Stomach (tissue), 9 donors: ENCODE measurements around the gene LRRTM2. TPM values are rescaled to one million over a fixed set of nuclear protein-coding genes. Genes with fewer than 3 reads are reported as not detected.

Experiments
- DNase-seq, 2 donors: peaks; one replicate each; pipeline versions ENCODE4 v3.0.0 to v3.0.0-alpha.2; 2013 to 2019
- H3K27ac ChIP-seq, 5 donors: fragments of 200-600 bp in 4 of 5; sonication (generic) in 4 of 5; one replicate each; pipeline ENCODE4 v1.5.1; 2013 to 2019; ENCODE audit warnings: mild to moderate bottlenecking in 1 of 5, moderate library complexity in 1 of 5
- H3K27me3 ChIP-seq, 3 donors: fragments of 200-600 bp; sonication (generic); one replicate each; pipeline ENCODE4 v1.5.1; 2017 to 2019; ENCODE audit warnings: mixed run types in 1 of 3
- H3K36me3 ChIP-seq, 4 donors: fragments of 200-600 bp; sonication (generic); 1 replicate in 3 of 4; 2 replicates in 1 of 4; pipeline ENCODE4 v1.5.1; 2016 to 2019
- H3K4me1 ChIP-seq, 4 donors: fragments of 200-600 bp; sonication (generic); one replicate each; pipeline ENCODE4 v1.5.1; 2016 to 2019
- H3K4me3 ChIP-seq, 4 donors: fragments of 200-600 bp; sonication (generic) in 3 of 4; one replicate each; pipeline ENCODE4 v1.5.1; 2016 to 2019; ENCODE audit warnings: mild to moderate bottlenecking in 1 of 4
- H3K9me3 ChIP-seq, 4 donors: fragments of 200-600 bp; sonication (generic); one replicate each; pipeline ENCODE4 v1.5.1; 2016 to 2019
- CTCF ChIP-seq, 7 experiments: fragments of 450-650 bp in 4 of 7; fragments of 200-600 bp in 3 of 7; sonication (generic) in 3 of 7; IDR thresholded peaks; one replicate each; pipeline ENCODE4 v1.5.1; 2016 to 2019; ENCODE audit warnings: antibody characterized with exemption in 7 of 7, control low read depth in 2 of 7, mild to moderate bottlenecking in 1 of 7
- EP300 ChIP-seq: sonication (generic); formaldehyde crosslinking; IDR thresholded peaks from one replicate; pipeline ENCODE4 v1.6.1; 2017; ENCODE audit warnings: antibody characterized with exemption
- POLR2A ChIP-seq, 4 donors: fragments of 450-650 bp; IDR thresholded peaks; one replicate each; pipeline ENCODE4 v1.6.1; 2016; ENCODE audit warnings: antibody characterized with exemption in 4 of 4, control low read depth in 2 of 4, mild to moderate bottlenecking in 1 of 4, moderate library complexity in 1 of 4
- POLR2AphosphoS5 ChIP-seq, 3 donors: sonication (generic); formaldehyde crosslinking; IDR thresholded peaks; one replicate each; pipeline ENCODE4 v1.6.1; 2016; ENCODE audit warnings: antibody characterized with exemption in 3 of 3
- WGBS, 5 donors: extraction: QIAGEN DNeasy Blood & Tissue Kit in 3 of 5; methylation state at CpG; one replicate each; pipeline versions ENCODE4 v1.1.5 to v1.1.7; 2013 to 2018; 5-methylcytosine and 5-hydroxymethylcytosine counted together
- intact Hi-C: fragments of 100-400 bp; cut with DNase I; formaldehyde crosslinking; loops from one replicate; pipeline ENCODE4 v1.15.1; 2023; ENCODE audit warnings: low total_unique reads
- polyA plus RNA-seq, 3 donors: library from polyadenylated mRNA; stranded (reverse); fragments of 200-250 nt; gene quantifications; one replicate each; pipeline ENCODE4 v1.2.3, GENCODE V29; 2013
- total RNA-seq, 5 donors: library from RNA; depleted of rRNA; stranded (reverse); fragments of >200 nt; gene quantifications; one replicate each; pipeline versions ENCODE4 v1.1.0 to v1.2.3, GENCODE V29; 2014 to 2016
- donor health status: healthy with polysubstance abuse.
- donor health status: Bipolar disorder and iron deficiency.
- donor health status: healthy.

LRRTM2 gene
- total and polyA plus RNA-seq, 8 donors, result 0.15 to 1.5 TPM; not detected in 6

- Histone ChIP-seq H3K4me3 (no peak overlapping the region), H3K36me3 (peaks cover 11 to 72% (median 47%) of the 10 kb centered on the region in 4 donors), H3K27me3 (no peaks in the 10 kb centered on the region), H3K4me1 (peaks cover 0 to 31% (median 15%) of the 10 kb centered on the region in 4 donors), H3K9me3 (no peaks in the 10 kb centered on the region), H3K27ac (no peak overlapping the region)
- intact Hi-C loops, result no loop called here
- WGBS, 5 donors, result 74 to 88% (median 86%) methylated on average over 4 of the region's 4 CpGs
- no peak for TF ChIP-seq POLR2AphosphoS5 (IDR thresholded peaks at IDR 0.05)
- no peak for TF ChIP-seq POLR2A (IDR thresholded peaks at IDR 0.05)
- TF ChIP-seq CTCF (IDR thresholded peaks at IDR 0.05), result no peak
- no peak for TF ChIP-seq EP300
- no peak for DNase-seq
Measured at GRCh38 chr5:138828556-138828955, 46.6 kb downstream of the LRRTM2 start.

- no peak overlapping the region for H3K4me3 ChIP-seq
- 47 to 65% (median 53%) methylated on average over 5 of the region's 5 CpGs for WGBS, 5 donors
- TF ChIP-seq EP300 (no peak), CTCF (IDR thresholded peaks at IDR 0.05) (peak in 4 of 7 experiments; percentile 24 to 61 (median 47)), POLR2AphosphoS5 (IDR thresholded peaks at IDR 0.05) (no peak), POLR2A (IDR thresholded peaks at IDR 0.05) (no peak)
- H3K27ac ChIP-seq, result peak overlapping the region in 1 of 5 donors; percentile 4
- peaks cover 11 to 63% (median 48%) of the 10 kb centered on the region in 4 donors for H3K36me3 ChIP-seq
- H3K9me3 ChIP-seq, result no peaks in the 10 kb centered on the region
- no peak for DNase-seq
- H3K4me1 ChIP-seq, result peaks cover 0 to 42% (median 12%) of the 10 kb centered on the region in 4 donors
- no peaks in the 10 kb centered on the region for H3K27me3 ChIP-seq
- intact Hi-C loops, result no loop called here
Measured at GRCh38 chr5:138824924-138825863, 49.9 kb downstream of the LRRTM2 start.

GRCh38 chr5:138824516-138824915 lies 50.6 kb downstream of the LRRTM2 start:
- intact Hi-C loops, result no loop called here
- H3K4me1 ChIP-seq, result peaks cover 0 to 46% (median 16%) of the 10 kb centered on the region in 4 donors
- WGBS, 5 donors, result 64 to 74% (median 66%) methylated on average over 7 of the region's 7 CpGs
- peak overlapping the region in 1 of 5 donors; percentile 4 for H3K27ac ChIP-seq
- no peaks in the 10 kb centered on the region for H3K27me3 ChIP-seq
- DNase-seq, result no peak
- H3K4me3 ChIP-seq, result no peak overlapping the region
- H3K36me3 ChIP-seq, result peaks cover 11 to 63% (median 45%) of the 10 kb centered on the region in 4 donors
- no peaks in the 10 kb centered on the region for H3K9me3 ChIP-seq
- TF ChIP-seq EP300 (no peak), POLR2AphosphoS5 (IDR thresholded peaks at IDR 0.05) (no peak), POLR2A (IDR thresholded peaks at IDR 0.05) (no peak)

GRCh38 chr5:138820695-138821094 lies 54.4 kb downstream of the LRRTM2 start:
- H3K27ac ChIP-seq, result no peak overlapping the region
- H3K9me3 ChIP-seq, result no peaks in the 10 kb centered on the region
- 70 to 88% (median 75%) methylated on average over 3 of the region's 3 CpGs for WGBS, 5 donors
- no peak for DNase-seq
- no peak overlapping the region for H3K4me3 ChIP-seq
- H3K36me3 ChIP-seq, result peaks cover 0 to 58% (median 28%) of the 10 kb centered on the region in 4 donors
- no peaks in the 10 kb centered on the region for H3K27me3 ChIP-seq
- intact Hi-C loops, result no loop called here
- H3K4me1 ChIP-seq, result peaks cover 0 to 56% (median 25%) of the 10 kb centered on the region in 4 donors
- TF ChIP-seq CTCF (IDR thresholded peaks at IDR 0.05), result no peak
- no peak for TF ChIP-seq POLR2AphosphoS5 (IDR thresholded peaks at IDR 0.05)
- no peak for TF ChIP-seq POLR2A (IDR thresholded peaks at IDR 0.05)
- TF ChIP-seq EP300, result no peak
